Right lobe of liver (tissue), 6 donors: Measurements from ENCODE around the gene CHRND. TPM values are rescaled to one million over a fixed set of nuclear protein-coding genes. Genes with fewer than 3 reads are reported as not detected.
A peak's percentile ranks its signal among the peaks of the same experiment; 100 is the strongest.

ENCODE experiments used
- ATAC-seq, 4 donors: fragments of 200-7000 bp; cut with Tn5 transposase; one replicate each; pipeline ENCODE4 v1.9.1; 2020; ENCODE audit warnings: mild to moderate bottlenecking in 4 of 4, moderate library complexity in 4 of 4
- DNase-seq, 3 donors: peaks; one replicate each; pipeline ENCODE4 v3.0.0-alpha.2; 2020
- H3K27ac ChIP-seq, 3 donors: fragments of 200-600 bp; one replicate each; pipeline ENCODE4 v1.8.0; 2022
- H3K27me3 ChIP-seq, 2 donors: fragments of 200-600 bp; one replicate each; pipeline ENCODE4 v1.8.0; 2022
- H3K36me3 ChIP-seq, 4 donors: fragments of 200-600 bp; sonication (generic) in 1 of 4; one replicate each; pipeline versions ENCODE4 v1.5.1 to v1.8.0; 2017 to 2022; ENCODE audit warnings: control low read depth in 1 of 4
- H3K4me1 ChIP-seq, 4 donors: fragments of 200-600 bp; sonication (generic) in 1 of 4; one replicate each; pipeline versions ENCODE4 v1.5.1 to v1.8.0; 2017 to 2022; ENCODE audit warnings: control low read depth in 1 of 4
- H3K4me3 ChIP-seq, 3 donors: fragments of 200-600 bp; one replicate each; pipeline ENCODE4 v1.8.0; 2022
- H3K9me3 ChIP-seq, 4 donors: fragments of 200-600 bp; sonication (generic) in 1 of 4; one replicate each; pipeline versions ENCODE4 v1.5.1 to v1.8.0; 2017 to 2022; ENCODE audit warnings: control low read depth in 1 of 4
- CTCF ChIP-seq, 4 donors: fragments of 200-600 bp in 3 of 4; fragments of 450-650 bp in 1 of 4; IDR thresholded peaks; one replicate each; pipeline versions ENCODE4 v1.5.1 to v1.8.0; 2016 to 2022; ENCODE audit warnings: antibody characterized with exemption in 4 of 4, mild to moderate bottlenecking in 2 of 4
- POLR2A ChIP-seq: fragments of 450-650 bp; IDR thresholded peaks from one replicate; pipeline ENCODE4 v1.6.1; 2017; ENCODE audit warnings: antibody characterized with exemption, mild to moderate bottlenecking
- WGBS: methylation state at CpG from one replicate; pipeline ENCODE4 v1.1.6; 2018; ENCODE audit warnings: low coverage, low lambda C conversion rate; ENCODE audit not compliant: insufficient coverage; ENCODE audit errors: missing lambda C conversion rate; 5-methylcytosine and 5-hydroxymethylcytosine counted together
- intact Hi-C, 2 donors: fragments of 100-400 bp; cut with DNase I; formaldehyde crosslinking; loops; one replicate each; pipeline versions ENCODE4 v1.11.2 to v1.14.1; 2022
- total RNA-seq, 6 experiments: library from RNA; depleted of rRNA in 2 of 6; stranded (reverse); fragments of >200 nt in 2 of 6; fragmentation: NEBNext Ultra II Directional in 3 of 6; extraction: Animal tissue kit (Norgen Biotek cat#: 25700) in 3 of 6; gene quantifications; one replicate each; pipeline versions ENCODE4 v1.1.0 to v1.2.4, GENCODE V29; 2016 to 2023
- donor health status: DM: no; HTN: yes; CAD: no.
- donor health status: DM: no; HTN: no; CAD: no.
- donor health status: DM: no; HTN: no; CAD: no.
- donor health status: DM: no; HTN: yes; CAD: no.
- donor health status: DM: no; HTN: yes; CAD: no.

Gene CHRND
- total RNA-seq, 6 experiments from 2014 or later: not detected

GRCh38 chr2:232491139-232491780 lies 34.7 kb upstream of the CHRND start:
- no peaks in the 10 kb centered on the region for H3K36me3 ChIP-seq
- peaks cover 0 to 8% of the 10 kb centered on the region in 2 donors for H3K27me3 ChIP-seq
- no peak for ATAC-seq
- TF ChIP-seq CTCF (IDR thresholded peaks at IDR 0.05) (no peak), POLR2A (no peak)
- peaks cover 0 to 8% (median 0%) of the 10 kb centered on the region in 4 donors for H3K4me1 ChIP-seq
- no peak overlapping the region for H3K27ac ChIP-seq
- peak in 2 of 3 donors; percentile 3 to 21 for DNase-seq
- no peaks in the 10 kb centered on the region for H3K9me3 ChIP-seq
- intact Hi-C loops: no loop called here
- 79% methylated on average over 9 of the region's 12 CpGs for WGBS
- no peak overlapping the region for H3K4me3 ChIP-seq

GRCh38 chr2:232492236-232492848 lies 33.6 kb upstream of the CHRND start:
- Histone ChIP-seq H3K9me3 (no peaks in the 10 kb centered on the region), H3K36me3 (no peaks in the 10 kb centered on the region), H3K4me3 (no peak overlapping the region), H3K27me3 (no peaks in the 10 kb centered on the region), H3K27ac (no peak overlapping the region), H3K4me1 (peaks cover 0 to under 1% (median 0%) of the 10 kb centered on the region in 4 donors)
- intact Hi-C loops: no loop called here
- TF ChIP-seq POLR2A: no peak
- no peak for TF ChIP-seq CTCF (IDR thresholded peaks at IDR 0.05)
- 73% methylated on average over 5 of the region's 8 CpGs for WGBS
- peak in 1 of 3 donors; percentile 15 for DNase-seq
- no peak for ATAC-seq

GRCh38 chr2:232492963-232493700 lies 32.8 kb upstream of the CHRND start:
- Histone ChIP-seq H3K4me3 (no peak overlapping the region), H3K36me3 (no peaks in the 10 kb centered on the region), H3K9me3 (no peaks in the 10 kb centered on the region), H3K4me1 (no peaks in the 10 kb centered on the region), H3K27me3 (no peaks in the 10 kb centered on the region), H3K27ac (no peak overlapping the region)
- ATAC-seq: no peak
- intact Hi-C loops: no loop called here
- no peak for TF ChIP-seq CTCF (IDR thresholded peaks at IDR 0.05)
- no peak for TF ChIP-seq POLR2A
- 98% methylated on average over 8 of the region's 24 CpGs for WGBS
- DNase-seq: peak in 1 of 3 donors; percentile 31

GRCh38 chr2:232493701-232494474 lies 32.1 kb upstream of the CHRND start:
- intact Hi-C loops: no loop called here
- H3K4me1 ChIP-seq: no peaks in the 10 kb centered on the region
- no peaks in the 10 kb centered on the region for H3K27me3 ChIP-seq
- no peaks in the 10 kb centered on the region for H3K9me3 ChIP-seq
- no peak for ATAC-seq
- no peak overlapping the region for H3K27ac ChIP-seq
- DNase-seq: peak in 1 of 3 donors; percentile 22
- no peaks in the 10 kb centered on the region for H3K36me3 ChIP-seq
- no peak for TF ChIP-seq POLR2A
- no peak for TF ChIP-seq CTCF (IDR thresholded peaks at IDR 0.05)
- H3K4me3 ChIP-seq: no peak overlapping the region
- WGBS: 79% methylated on average over 9 of the region's 10 CpGs
